CD4-positive, alpha-beta memory T cell (primary cell): ENCODE data around the gene CCDC69. TPM values are rescaled to one million over a fixed set of nuclear protein-coding genes. Genes with fewer than 3 reads are reported as not detected.

Source experiments
- CTCF ChIA-PET: fragments of 350-600 bp; sonication (Branson Sonifier 250); formaldehyde crosslinking; loops from one replicate; lab custom pipeline; 2021; ENCODE audit warnings: inconsistent platforms; ENCODE audit not compliant: partially characterized antibody; lab: Charles Lee
- POLR2A ChIA-PET: fragments of 350-600 bp; sonication (Branson Sonifier 250); formaldehyde crosslinking; loops from one replicate; lab custom pipeline; 2021; ENCODE audit not compliant: partially characterized antibody; lab: Charles Lee
- DNase-seq, 5 donors: peaks; one replicate each; pipeline versions ENCODE4 v3.0.0 to v3.0.0-alpha.2; 2020 to 2022; ENCODE audit warnings: mixed read lengths in 1 of 5
- H3K27ac ChIP-seq: one replicate; pipeline ENCODE4 v1.7.0; 2013; ENCODE audit warnings: low read depth, low read length
- H3K27me3 ChIP-seq: 2 replicates; pipeline ENCODE4 v1.7.0; 2013; ENCODE audit warnings: mild to moderate bottlenecking, low read length, moderate library complexity; ENCODE audit not compliant: insufficient read depth
- H3K36me3 ChIP-seq: 2 replicates; pipeline ENCODE4 v1.7.0; 2013; ENCODE audit warnings: mild to moderate bottlenecking, low read length, moderate library complexity; ENCODE audit not compliant: insufficient read depth
- H3K4me1 ChIP-seq: 2 replicates; pipeline ENCODE4 v1.7.0; 2013; ENCODE audit warnings: mild to moderate bottlenecking, low read length, moderate library complexity; ENCODE audit not compliant: insufficient read depth
- H3K4me3 ChIP-seq, 2 donors: one replicate each; pipeline ENCODE4 v1.7.0; 2013; ENCODE audit warnings: low read length in 2 of 2, mild to moderate bottlenecking in 1 of 2
- H3K9me3 ChIP-seq, 2 donors: one replicate each; pipeline ENCODE4 v1.7.0; 2013; ENCODE audit warnings: low read length in 2 of 2, control low read depth in 1 of 2; ENCODE audit not compliant: control insufficient read depth in 1 of 2
- H3K27ac Mint-ChIP-seq, 7 donors: one replicate each; pipeline ENCODE4 v1.8.0; 2020 to 2021; ENCODE audit warnings: mixed read lengths in 7 of 7, mild to moderate bottlenecking in 6 of 7, inconsistent platforms in 3 of 7, moderate library complexity in 3 of 7
- H3K27me3 Mint-ChIP-seq, 2 donors: one replicate each; pipeline ENCODE4 v1.8.0; 2020 to 2021; ENCODE audit warnings: mixed read lengths in 2 of 2
- H3K36me3 Mint-ChIP-seq, 2 donors: one replicate each; pipeline ENCODE4 v1.8.0; 2020 to 2021; ENCODE audit warnings: mixed read lengths in 2 of 2, inconsistent platforms in 1 of 2, mild to moderate bottlenecking in 1 of 2
- H3K4me1 Mint-ChIP-seq, 4 donors: one replicate each; pipeline ENCODE4 v1.8.0; 2020 to 2021; ENCODE audit warnings: mixed read lengths in 4 of 4, mild to moderate bottlenecking in 1 of 4
- H3K4me3 Mint-ChIP-seq, 8 donors: one replicate each; pipeline ENCODE4 v1.8.0; 2020 to 2021; ENCODE audit warnings: mixed read lengths in 8 of 8, mild to moderate bottlenecking in 7 of 8, moderate library complexity in 6 of 8, inconsistent platforms in 3 of 8
- H3K9me3 Mint-ChIP-seq, 8 donors: one replicate each; pipeline ENCODE4 v1.8.0; 2020 to 2021; ENCODE audit warnings: mixed read lengths in 8 of 8, mild to moderate bottlenecking in 5 of 8, inconsistent platforms in 3 of 8, moderate library complexity in 1 of 8
- intact Hi-C: fragments of 100-400 bp; cut with micrococcal nuclease; formaldehyde crosslinking; loops from one replicate; pipeline ENCODE4 v1.15.1; 2023
- polyA plus RNA-seq, 2 donors: library from polyadenylated mRNA; unstranded; fragments of 300-500 nt; fragmentation: Illumina TruSeq; gene quantifications; one replicate each; pipeline ENCODE4 v1.2.3, GENCODE V29; 2021
- total RNA-seq, 2 experiments: library from RNA; stranded (reverse); gene quantifications; one replicate each; pipeline ENCODE4 v1.2.3, GENCODE V29; 2021

CCDC69 gene
- total and polyA plus RNA-seq, 4 experiments from 2014 or later: 38.9 to 93.9 (median 88.2) TPM

DNA sequence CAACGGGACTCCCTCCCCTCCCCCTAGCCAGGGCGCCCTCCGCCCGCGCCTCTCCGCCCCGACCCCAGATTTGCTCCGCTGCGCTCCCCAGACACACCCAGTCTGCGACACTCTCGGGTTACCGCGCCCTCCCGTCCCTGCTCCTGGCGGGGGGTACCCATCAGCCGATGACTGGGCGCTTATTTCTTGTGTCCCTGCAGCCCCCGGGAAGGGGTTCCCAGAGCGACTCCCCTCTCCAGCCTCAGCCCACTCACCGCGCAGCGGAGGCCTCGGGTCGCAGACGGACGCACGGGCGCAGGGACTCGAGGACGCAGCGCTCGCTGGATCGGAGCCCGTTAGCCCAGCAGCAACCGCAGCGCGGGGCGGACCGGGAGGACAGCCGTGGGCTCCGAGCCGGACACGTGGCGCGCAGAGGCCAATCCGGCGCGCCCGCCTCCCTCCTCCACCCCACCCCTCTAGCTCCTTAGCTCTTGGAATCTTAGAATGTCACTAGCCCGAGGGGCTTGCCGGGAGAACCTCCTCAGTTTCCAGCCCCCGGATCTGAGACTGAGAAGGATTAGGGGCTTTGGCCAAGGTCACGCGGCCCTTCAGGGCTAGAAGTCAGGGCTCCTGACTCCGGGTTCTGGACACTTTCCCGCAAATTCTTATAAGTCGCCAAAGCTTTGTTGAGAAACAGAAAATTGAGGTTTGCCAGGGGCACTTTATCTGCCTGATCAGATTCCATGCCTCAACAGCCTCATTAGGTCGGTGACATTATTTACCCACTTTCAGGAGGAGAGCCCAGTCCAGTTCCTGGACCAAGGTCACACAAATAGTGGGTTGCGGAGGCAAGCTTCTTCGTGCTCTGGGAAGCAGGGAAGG is 66.2 kb downstream of the CCDC69 start, which contains the start of gene ANXA6:
Gene ANXA6, minus strand, starts transcription at position 354 of the 861 bp plus-strand sequence. CDS start 9,878 bp downstream, outside the sequence.
- peak within 1 kb of the TSS; percentile 91 to 99 (median 97) for H3K4me3 Mint-ChIP-seq
- Histone ChIP-seq H3K4me3 (peak within 1 kb of the TSS; percentile 80 to 90), H3K4me1 (peaks cover 55% of the 10 kb centered on the region), H3K27ac (peak within 1 kb of the TSS; percentile 84), H3K27me3 (no peaks in the 10 kb centered on the region), H3K9me3 (no peaks in the 10 kb centered on the region), H3K36me3 (no peaks in the 10 kb centered on the region)
- H3K9me3 Mint-ChIP-seq: no peaks in the 10 kb centered on the region
- H3K36me3 Mint-ChIP-seq: peaks cover 10 to 33% of the 10 kb centered on the region in 2 donors
- peak; percentile 58 to 71 (median 64) for DNase-seq
- peaks cover 37 to 73% (median 51%) of the 10 kb centered on the region in 4 donors for H3K4me1 Mint-ChIP-seq
- ChIA-PET CTCF (interaction anchor here (0.7 to 50.2 kb wide), 5 partner anchors 4 to 708 kb away, joined by 3 to 2066 read pairs (median 4); partner anchors contain the start of gene ANXA6), POLR2A (interaction anchor here (0.8 to 13.9 kb wide), 16 partner anchors 9 to 708 kb away, joined by 3 to 249 read pairs (median 6); partner anchors contain the start of genes CCDC69, GM2A, RPS14 and TNIP1)
- no peaks in the 10 kb centered on the region for H3K27me3 Mint-ChIP-seq
- intact Hi-C loops: loop anchor here (2.0 to 10.0 kb wide), 9 partner anchors 31 to 745 kb away; partner anchors contain the start of genes CD74, G3BP1, GM2A and TNIP1
- peak within 1 kb of the TSS; percentile 93 to 99 (median 97) for H3K27ac Mint-ChIP-seq

DNA sequence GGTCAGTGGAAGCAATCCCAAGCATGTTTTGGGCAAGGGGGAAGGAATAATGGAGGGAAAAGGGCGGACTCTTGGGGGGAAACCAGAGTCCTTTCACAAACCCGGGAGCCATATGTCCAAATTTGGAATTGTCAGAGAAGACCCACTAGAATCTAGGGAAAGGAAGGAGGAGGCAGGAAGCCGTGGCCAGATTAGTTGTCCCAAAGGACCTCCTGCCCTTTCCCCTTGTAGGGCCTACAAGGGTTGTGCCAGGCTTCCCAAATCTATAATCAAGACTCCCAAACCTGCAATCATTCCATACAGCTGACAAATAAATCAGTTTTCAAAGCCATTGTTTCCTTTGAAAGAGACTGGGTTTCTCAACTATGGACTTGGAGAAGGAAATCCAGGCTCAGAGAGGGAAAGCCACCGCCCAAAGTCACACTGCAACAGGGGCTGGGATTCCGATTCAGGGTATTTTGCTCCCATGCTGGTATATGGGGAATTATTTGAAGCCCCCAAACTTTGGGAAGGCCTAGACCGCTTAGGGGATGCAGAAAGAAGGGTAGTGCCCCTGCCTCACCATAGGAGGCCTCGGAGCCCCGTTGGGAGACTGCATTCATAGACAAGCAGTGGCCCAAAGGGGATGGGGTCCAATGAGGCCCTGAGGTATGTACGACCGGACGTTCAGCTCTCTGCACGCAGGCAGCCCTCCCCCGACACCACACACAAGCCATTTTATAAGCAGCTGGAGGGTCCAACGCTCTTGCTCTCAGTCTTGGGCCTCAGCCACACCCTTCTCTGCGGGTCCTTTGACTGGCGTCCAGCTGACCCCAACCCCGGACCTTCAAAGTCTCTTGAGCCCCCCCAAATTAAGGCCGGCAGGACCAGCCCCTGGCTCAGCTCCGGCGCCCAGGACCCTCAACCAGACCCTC is 67.1 kb downstream of the CCDC69 start:
- ChIA-PET CTCF (interaction anchor here (0.6 to 50.2 kb wide), 6 partner anchors 3 to 707 kb away, joined by 3 to 2066 read pairs (median 4); partner anchors contain the start of gene ANXA6), POLR2A (interaction anchor here (1.0 to 13.9 kb wide), 19 partner anchors 8 to 96 kb away, joined by 3 to 249 read pairs (median 9); partner anchors contain the start of genes CCDC69, GM2A and TNIP1)
- H3K36me3 Mint-ChIP-seq: peaks cover 10 to 39% of the 10 kb centered on the region in 2 donors
- peak overlapping the region; percentile 93 to 99 (median 97) for H3K27ac Mint-ChIP-seq
- H3K9me3 Mint-ChIP-seq: no peaks in the 10 kb centered on the region
- H3K27me3 ChIP-seq: no peaks in the 10 kb centered on the region
- H3K4me3 ChIP-seq: peak overlapping the region; percentile 80 to 90
- H3K4me3 Mint-ChIP-seq: peak overlapping the region; percentile 91 to 99 (median 97)
- intact Hi-C loops: loop anchor here (2.0 to 10.0 kb wide), 9 partner anchors 30 to 744 kb away; partner anchors contain the start of genes CD74, G3BP1, GM2A and TNIP1
- no peak for DNase-seq
- H3K27me3 Mint-ChIP-seq: no peaks in the 10 kb centered on the region
- H3K27ac ChIP-seq: peak overlapping the region; percentile 84
- H3K9me3 ChIP-seq: no peaks in the 10 kb centered on the region
- peaks cover 64% of the 10 kb centered on the region for H3K4me1 ChIP-seq
- H3K4me1 Mint-ChIP-seq: peaks cover 45 to 82% (median 57%) of the 10 kb centered on the region in 4 donors
- H3K36me3 ChIP-seq: no peaks in the 10 kb centered on the region

DNA sequence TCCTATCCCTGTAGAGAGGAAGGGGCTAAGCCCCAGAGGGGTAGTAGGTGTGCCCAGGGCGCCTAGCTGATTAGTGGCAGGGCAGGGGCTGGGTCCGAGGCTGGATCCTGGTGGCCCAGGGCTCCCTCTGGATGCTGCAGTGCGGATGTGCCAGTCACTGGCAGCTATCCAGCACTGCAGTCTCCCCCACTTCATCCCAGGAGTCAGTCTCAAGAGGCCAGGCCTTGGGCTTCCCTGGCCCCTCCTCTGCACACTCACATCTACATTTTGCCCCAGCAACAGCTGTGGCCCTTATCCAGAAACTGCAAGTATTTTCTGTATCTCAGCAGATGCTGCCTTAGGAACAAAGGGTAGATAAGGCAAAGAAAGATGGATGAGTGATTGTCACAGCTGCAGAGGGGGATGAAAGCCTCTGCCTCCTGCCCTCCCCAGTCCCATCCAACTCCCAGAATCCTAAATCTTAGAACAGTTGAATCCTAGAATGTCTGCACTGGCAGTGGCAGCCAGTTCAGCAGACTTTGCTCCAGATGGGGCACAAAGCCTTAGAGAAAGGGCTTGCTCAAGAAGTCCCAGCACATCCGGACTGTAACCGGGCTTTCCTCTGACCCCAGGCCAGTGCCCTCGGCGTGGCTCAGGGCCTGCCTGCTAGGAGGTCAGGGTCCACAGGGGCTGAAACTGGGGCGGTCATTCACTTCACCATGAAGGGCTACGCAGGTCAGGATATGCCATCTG is 68.0 kb downstream of the CCDC69 start:
- H3K36me3 Mint-ChIP-seq: peaks cover 10 to 46% of the 10 kb centered on the region in 2 donors
- ChIA-PET POLR2A (interaction anchor here (1.0 to 13.9 kb wide), 7 partner anchors 9 to 97 kb away, joined by 3 to 249 read pairs (median 12); partner anchors contain the start of genes CCDC69, GM2A and TNIP1), CTCF (interaction anchor here (40.5 to 50.2 kb wide), 2 partner anchors 3 to 23 kb away, joined by 2066 read pairs; partner anchors contain the start of gene ANXA6)
- Histone ChIP-seq H3K9me3 (no peaks in the 10 kb centered on the region), H3K4me3 (peak overlapping the region; percentile 80 to 90), H3K27me3 (no peaks in the 10 kb centered on the region), H3K4me1 (peaks cover 72% of the 10 kb centered on the region), H3K27ac (peak overlapping the region; percentile 84), H3K36me3 (no peaks in the 10 kb centered on the region)
- peak overlapping the region; percentile 91 to 99 (median 97) for H3K4me3 Mint-ChIP-seq
- intact Hi-C loops: loop anchor here (1.0 to 10.0 kb wide), 10 partner anchors 15 to 744 kb away; partner anchors contain the start of genes CD74, G3BP1, GM2A and TNIP1
- no peaks in the 10 kb centered on the region for H3K27me3 Mint-ChIP-seq
- H3K27ac Mint-ChIP-seq: peak overlapping the region; percentile 93 to 99 (median 97)
- no peaks in the 10 kb centered on the region for H3K9me3 Mint-ChIP-seq
- DNase-seq: no peak
- peaks cover 53 to 89% (median 65%) of the 10 kb centered on the region in 4 donors for H3K4me1 Mint-ChIP-seq

DNA sequence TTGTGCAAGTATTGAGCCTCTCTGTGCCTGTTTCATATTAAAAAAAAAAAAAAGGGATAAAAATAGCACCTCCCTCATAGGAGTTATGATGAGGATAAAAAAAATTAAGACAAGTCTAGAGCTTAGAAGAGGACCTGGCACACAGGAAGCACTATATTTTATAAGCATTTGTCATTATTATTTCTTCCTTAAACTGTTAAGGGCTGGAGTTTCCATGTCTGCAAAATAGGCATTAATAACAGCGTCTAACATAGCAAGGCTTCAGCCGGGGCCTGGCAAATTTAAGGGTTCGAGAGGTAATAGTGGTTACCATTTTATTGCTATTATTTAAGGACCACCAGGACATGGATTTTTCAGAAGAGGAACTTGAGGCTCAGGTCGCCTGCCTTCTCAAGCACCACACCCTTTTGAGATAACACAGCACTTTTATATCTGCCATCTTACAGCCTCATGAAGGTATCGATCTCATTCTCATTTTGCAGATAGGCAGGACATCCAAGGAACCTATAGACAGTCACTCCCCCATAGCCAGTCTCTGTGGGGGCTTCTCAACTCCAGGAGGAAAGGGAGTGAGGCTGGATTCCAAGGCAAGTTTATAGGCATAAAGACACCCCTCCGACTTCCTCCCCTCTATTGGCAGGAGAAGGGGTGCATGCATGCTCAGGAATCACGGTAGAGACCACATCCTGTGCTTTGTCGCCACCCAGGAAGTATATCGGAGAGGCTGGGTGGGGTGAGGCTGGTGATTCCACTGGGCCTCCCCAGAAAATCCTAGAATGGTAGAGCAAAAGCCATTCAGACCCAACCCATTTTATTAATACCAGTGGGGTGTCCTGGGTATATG is 68.7 kb downstream of the CCDC69 start:
- H3K36me3 ChIP-seq: no peaks in the 10 kb centered on the region
- no peaks in the 10 kb centered on the region for H3K9me3 Mint-ChIP-seq
- intact Hi-C loops: loop anchor here (1.0 to 10.0 kb wide), 5 partner anchors 14 to 743 kb away; partner anchors contain the start of genes CD74 and G3BP1
- peaks cover 80% of the 10 kb centered on the region for H3K4me1 ChIP-seq
- H3K27ac Mint-ChIP-seq: peak overlapping the region; percentile 93 to 99 (median 97)
- ChIA-PET POLR2A (interaction anchor here (1.0 to 13.9 kb wide), 8 partner anchors 9 to 372 kb away, joined by 3 to 249 read pairs (median 12); partner anchors contain the start of genes CCDC69, GM2A and TNIP1), CTCF (interaction anchor here (40.5 to 50.2 kb wide), 2 partner anchors 2 to 22 kb away, joined by 2066 read pairs; partner anchors contain the start of gene ANXA6)
- DNase-seq: peak; percentile 66 to 84 (median 76)
- H3K36me3 Mint-ChIP-seq: peaks cover 10 to 48% of the 10 kb centered on the region in 2 donors
- H3K27ac ChIP-seq: peak overlapping the region; percentile 84
- H3K27me3 Mint-ChIP-seq: no peaks in the 10 kb centered on the region
- no peaks in the 10 kb centered on the region for H3K27me3 ChIP-seq
- H3K9me3 ChIP-seq: no peaks in the 10 kb centered on the region
- H3K4me3 Mint-ChIP-seq: peak overlapping the region; percentile 91 to 99 (median 97)
- H3K4me1 Mint-ChIP-seq: peaks cover 59 to 89% (median 70%) of the 10 kb centered on the region in 4 donors
- H3K4me3 ChIP-seq: peak overlapping the region; percentile 80 to 90

DNA sequence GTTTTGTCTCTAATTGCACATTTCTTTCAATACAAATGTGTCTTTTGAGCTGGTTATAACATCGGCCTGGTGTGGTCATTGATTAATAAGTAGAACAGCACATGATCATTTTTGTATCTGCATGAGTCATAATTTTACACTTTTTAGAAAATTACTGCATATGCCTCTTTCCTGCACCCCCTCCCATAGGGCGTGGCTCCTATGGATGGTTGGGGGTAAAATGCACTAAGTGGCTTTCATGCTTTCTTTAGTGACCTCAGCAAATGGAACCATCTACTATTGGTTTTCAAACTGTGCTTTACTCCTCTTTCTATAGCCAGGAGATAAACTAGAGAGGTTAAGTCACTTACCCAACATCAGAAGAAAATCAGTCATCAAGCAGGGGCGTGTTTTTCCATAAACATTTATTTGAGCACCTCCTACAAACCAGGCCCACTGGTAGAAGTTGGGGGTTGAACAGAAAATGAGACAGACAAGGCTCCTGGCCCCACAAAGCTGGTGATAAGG is 70.1 kb downstream of the CCDC69 start:
- H3K27me3 ChIP-seq: no peaks in the 10 kb centered on the region
- DNase-seq: peak in 1 of 5 donors; percentile 68
- Mint-ChIP-seq H3K27ac (peak overlapping the region; percentile 93 to 99 (median 97)), H3K9me3 (no peaks in the 10 kb centered on the region), H3K4me3 (peak overlapping the region; percentile 74 to 99 (median 97)), H3K4me1 (peaks cover 61 to 95% (median 74%) of the 10 kb centered on the region in 4 donors), H3K36me3 (peaks cover 10 to 51% of the 10 kb centered on the region in 2 donors), H3K27me3 (no peaks in the 10 kb centered on the region)
- no peaks in the 10 kb centered on the region for H3K9me3 ChIP-seq
- peak overlapping the region; percentile 84 for H3K27ac ChIP-seq
- CTCF ChIA-PET: interaction anchor here (40.5 to 50.2 kb wide), 2 partner anchors 0 to 21 kb away, joined by 2066 read pairs; partner anchors contain the start of gene ANXA6
- peak overlapping the region in 1 of 2 donors; percentile 8 for H3K4me3 ChIP-seq
- intact Hi-C loops: loop anchor here (10.0 kb wide), 2 partner anchors 161 to 699 kb away; no protein-coding TSS in a partner anchor
- H3K4me1 ChIP-seq: peaks cover 90% of the 10 kb centered on the region
- POLR2A ChIA-PET: interaction anchor here (0.7 to 13.9 kb wide), 6 partner anchors 9 to 370 kb away, joined by 3 to 249 read pairs (median 10); partner anchors contain the start of gene TNIP1
- H3K36me3 ChIP-seq: no peaks in the 10 kb centered on the region
